Right lobe of liver (tissue), 6 donors: ENCODE results near the gene C4A. TPM values are rescaled to one million over a fixed set of nuclear protein-coding genes. Genes with fewer than 3 reads are reported as not detected.

Experiments
- ATAC-seq, 4 donors: fragments of 200-7000 bp; cut with Tn5 transposase; one replicate each; pipeline ENCODE4 v1.9.1; 2020; ENCODE audit warnings: mild to moderate bottlenecking in 4 of 4, moderate library complexity in 4 of 4
- DNase-seq, 3 donors: peaks; one replicate each; pipeline ENCODE4 v3.0.0-alpha.2; 2020
- H3K27ac ChIP-seq, 3 donors: fragments of 200-600 bp; one replicate each; pipeline ENCODE4 v1.8.0; 2022
- H3K27me3 ChIP-seq, 2 donors: fragments of 200-600 bp; one replicate each; pipeline ENCODE4 v1.8.0; 2022
- H3K36me3 ChIP-seq, 4 donors: fragments of 200-600 bp; sonication (generic) in 1 of 4; one replicate each; pipeline versions ENCODE4 v1.5.1 to v1.8.0; 2017 to 2022; ENCODE audit warnings: control low read depth in 1 of 4
- H3K4me1 ChIP-seq, 4 donors: fragments of 200-600 bp; sonication (generic) in 1 of 4; one replicate each; pipeline versions ENCODE4 v1.5.1 to v1.8.0; 2017 to 2022; ENCODE audit warnings: control low read depth in 1 of 4
- H3K4me3 ChIP-seq, 3 donors: fragments of 200-600 bp; one replicate each; pipeline ENCODE4 v1.8.0; 2022
- H3K9me3 ChIP-seq, 4 donors: fragments of 200-600 bp; sonication (generic) in 1 of 4; one replicate each; pipeline versions ENCODE4 v1.5.1 to v1.8.0; 2017 to 2022; ENCODE audit warnings: control low read depth in 1 of 4
- CTCF ChIP-seq, 4 donors: fragments of 200-600 bp in 3 of 4; fragments of 450-650 bp in 1 of 4; IDR thresholded peaks; one replicate each; pipeline versions ENCODE4 v1.5.1 to v1.8.0; 2016 to 2022; ENCODE audit warnings: antibody characterized with exemption in 4 of 4, mild to moderate bottlenecking in 2 of 4
- POLR2A ChIP-seq: fragments of 450-650 bp; IDR thresholded peaks from one replicate; pipeline ENCODE4 v1.6.1; 2017; ENCODE audit warnings: antibody characterized with exemption, mild to moderate bottlenecking
- WGBS: methylation state at CpG from one replicate; pipeline ENCODE4 v1.1.6; 2018; ENCODE audit warnings: low coverage, low lambda C conversion rate; ENCODE audit not compliant: insufficient coverage; ENCODE audit errors: missing lambda C conversion rate; 5-methylcytosine and 5-hydroxymethylcytosine counted together
- intact Hi-C, 2 donors: fragments of 100-400 bp; cut with DNase I; formaldehyde crosslinking; loops; one replicate each; pipeline versions ENCODE4 v1.11.2 to v1.14.1; 2022
- total RNA-seq, 6 experiments: library from RNA; depleted of rRNA in 2 of 6; stranded (reverse); fragments of >200 nt in 2 of 6; fragmentation: NEBNext Ultra II Directional in 3 of 6; extraction: Animal tissue kit (Norgen Biotek cat#: 25700) in 3 of 6; gene quantifications; one replicate each; pipeline versions ENCODE4 v1.1.0 to v1.2.4, GENCODE V29; 2016 to 2023
- donor health status: DM: no; HTN: yes; CAD: no.
- donor health status: DM: no; HTN: no; CAD: no.
- donor health status: DM: no; HTN: no; CAD: no.
- donor health status: DM: no; HTN: yes; CAD: no.
- donor health status: DM: no; HTN: yes; CAD: no.

Gene C4A
- total RNA-seq, 6 experiments from 2014 or later = 1,495 to 2,818 (median 2,205) TPM

GRCh38 chr6:31969712-31970603, 11.9 kb upstream of the C4A start:
- whole genome bisulfite sequencing = 66% methylated on average over 6 of the region's 17 CpGs
- no peak overlapping the region for H3K4me3 ChIP-seq
- intact Hi-C loops = no loop called here

GRCh38 chr6:31970604-31971271, 11.1 kb upstream of the C4A start:
- intact Hi-C loops = no loop called here
- DNase-seq (peak in 2 of 3 donors; percentile 62 to 69), ATAC-seq (peak; percentile 2 to 24 (median 12))
- peak overlapping the region; percentile 56 to 88 (median 78) for H3K4me3 ChIP-seq
- WGBS = 27% methylated on average over 12 of the region's 18 CpGs
- H3K27ac ChIP-seq = peak overlapping the region; percentile 88 to 94 (median 90)
- no peaks in the 10 kb centered on the region for H3K27me3 ChIP-seq
- peaks cover 0 to 28% (median 9%) of the 10 kb centered on the region in 4 donors for H3K4me1 ChIP-seq
- peaks cover 10 to 40% (median 15%) of the 10 kb centered on the region in 4 donors for H3K36me3 ChIP-seq
- TF ChIP-seq POLR2A = peak; percentile 32
- TF ChIP-seq CTCF (IDR thresholded peaks at IDR 0.05) = no peak
- no peaks in the 10 kb centered on the region for H3K9me3 ChIP-seq

More at GRCh38 chr6:31969712-31970603, 11.9 kb upstream of the C4A start:
- ATAC-seq (no peak), DNase-seq (no peak)
- Histone ChIP-seq H3K36me3 (peaks cover 14 to 41% (median 18%) of the 10 kb centered on the region in 4 donors), H3K27me3 (no peaks in the 10 kb centered on the region), H3K9me3 (no peaks in the 10 kb centered on the region), H3K4me1 (peaks cover 0 to 36% (median 13%) of the 10 kb centered on the region in 4 donors), H3K27ac (no peak overlapping the region)
- TF ChIP-seq CTCF (IDR thresholded peaks at IDR 0.05) = no peak
- TF ChIP-seq POLR2A = no peak

- Histone ChIP-seq H3K27me3 (no peaks in the 10 kb centered on the region), H3K9me3 (no peaks in the 10 kb centered on the region), H3K36me3 (peaks cover 3 to 33% (median 9%) of the 10 kb centered on the region in 4 donors), H3K4me1 (peaks cover 0 to 23% (median 7%) of the 10 kb centered on the region in 4 donors), H3K27ac (peak overlapping the region; percentile 88 to 94 (median 90)), H3K4me3 (peak overlapping the region; percentile 56 to 88 (median 78))
- 6% methylated on average over 24 of the region's 29 CpGs for WGBS
- intact Hi-C loops = no loop called here
- TF ChIP-seq CTCF (IDR thresholded peaks at IDR 0.05) (no peak), POLR2A (no peak)
- DNase-seq (no peak), ATAC-seq (peak in 2 of 4 donors; percentile 2 to 22)
Measured at GRCh38 chr6:31971279-31971992, 10.4 kb upstream of the C4A start.

- 0% methylated on average over 21 of the region's 62 CpGs for WGBS
- DNase-seq (peak; percentile 93 to 96 (median 95)), ATAC-seq (peak; percentile 73 to 91 (median 88))
- Histone ChIP-seq H3K27me3 (no peaks in the 10 kb centered on the region), H3K9me3 (no peaks in the 10 kb centered on the region), H3K27ac (peak within 1 kb of the TSS; percentile 88 to 94 (median 90)), H3K4me1 (peaks cover 0 to 23% (median 7%) of the 10 kb centered on the region in 4 donors), H3K4me3 (peak within 1 kb of the TSS; percentile 56 to 88 (median 78)), H3K36me3 (peaks cover 0 to 26% (median 7%) of the 10 kb centered on the region in 4 donors)
- TF ChIP-seq POLR2A = peak; percentile 51
- no peak for TF ChIP-seq CTCF (IDR thresholded peaks at IDR 0.05)
- intact Hi-C loops = no loop called here
Measured at GRCh38 chr6:31971993-31972708, 9.7 kb upstream of the C4A start, which contains the start of gene DXO. Gene DXO (minus strand): TSS chr6:31972138. CDS start chr6:31971675, 463 bp downstream.
